Measurements from ENCODE around the gene OSBPL5.
"Not testable (repeated sequence)": the region's sequence is repeated elsewhere in the genome, so short reads cannot be mapped to it uniquely, and the experiment has no call there.

Gene OSBPL5

DNA sequence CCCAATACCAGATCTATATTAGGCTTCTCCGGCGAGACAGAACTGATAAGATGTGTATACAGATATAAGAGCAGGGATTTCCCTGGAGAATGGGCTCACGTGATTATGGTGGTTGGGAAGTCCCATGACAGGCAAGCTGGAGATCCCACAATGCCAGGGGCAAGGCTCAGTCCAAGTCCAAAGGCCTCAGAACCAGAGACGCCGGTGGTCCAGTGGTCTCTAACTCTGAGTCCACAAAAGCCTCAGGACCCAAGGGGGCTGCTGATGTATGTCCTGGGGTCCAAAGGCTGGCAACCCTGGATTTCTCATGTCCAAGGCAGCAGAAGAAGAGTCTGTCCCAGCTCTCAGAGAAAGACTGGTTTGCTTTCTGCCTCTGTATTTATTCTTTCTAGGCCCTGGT is 15.8 kb upstream of the OSBPL5 start:
- no peak for DNase-seq (ENCODE audit: low read depth in 2 of 2)

DNA sequence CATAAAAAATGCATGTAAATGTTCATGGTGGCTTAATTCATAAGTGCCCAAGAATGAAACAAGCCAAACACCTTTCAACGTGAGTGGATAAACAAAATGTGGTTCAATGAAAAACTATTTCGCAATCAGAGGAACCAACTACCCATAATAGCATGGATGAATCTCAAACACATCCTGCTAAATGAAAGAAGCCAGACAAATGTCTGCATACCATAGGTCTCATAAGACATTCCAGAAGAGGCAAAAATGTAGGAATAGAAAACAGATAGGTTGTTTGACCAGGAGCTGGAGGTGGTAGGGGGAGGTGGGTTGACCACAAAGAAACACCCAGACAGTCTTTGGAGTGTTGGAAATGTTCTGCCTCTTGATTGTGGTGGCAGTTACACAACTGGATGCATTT is 13.2 kb upstream of the OSBPL5 start:
- DNase-seq (ENCODE audit: low read depth in 2 of 2), result no peak

DNA sequence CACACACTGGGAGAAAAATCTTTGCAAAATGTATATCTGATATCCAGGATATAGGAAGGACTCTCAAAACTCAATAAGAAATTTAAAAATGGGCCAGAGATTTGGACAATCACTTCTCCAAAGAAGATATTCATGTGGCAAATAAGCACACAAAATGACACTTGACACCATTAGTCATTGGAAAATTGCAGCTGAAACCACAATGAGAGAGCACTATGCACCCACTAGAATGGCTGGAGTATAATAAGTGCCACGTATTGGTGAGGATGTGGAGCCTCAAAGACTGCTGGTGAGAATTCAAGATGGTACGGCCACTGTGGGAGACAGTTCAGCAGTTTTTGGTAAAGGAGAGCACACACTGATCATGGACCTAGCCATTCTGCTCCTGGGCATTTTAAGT is 12.8 kb upstream of the OSBPL5 start:
- no peak for DNase-seq (ENCODE audit: low read depth in 2 of 2)

DNA sequence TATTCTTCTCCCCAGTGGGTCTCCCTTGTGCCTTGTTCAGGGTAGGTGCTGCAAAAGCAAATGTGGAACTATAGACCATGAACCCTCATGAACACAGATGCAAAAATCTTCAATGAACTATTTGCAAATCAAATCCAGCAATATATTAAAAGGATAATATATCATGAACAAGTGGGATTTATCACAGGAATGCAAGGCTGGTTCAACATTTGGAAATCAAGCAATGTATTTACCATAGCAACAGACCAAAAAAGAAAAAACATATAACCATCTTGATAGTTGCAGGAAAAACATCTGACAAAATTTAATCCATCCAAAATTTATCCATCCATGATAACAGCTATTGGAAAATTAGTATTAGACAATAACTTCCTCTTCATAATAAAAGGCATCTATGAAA is 11.4 kb upstream of the OSBPL5 start:
- no peak for DNase-seq (ENCODE audit: low read depth in 2 of 2)

DNA sequence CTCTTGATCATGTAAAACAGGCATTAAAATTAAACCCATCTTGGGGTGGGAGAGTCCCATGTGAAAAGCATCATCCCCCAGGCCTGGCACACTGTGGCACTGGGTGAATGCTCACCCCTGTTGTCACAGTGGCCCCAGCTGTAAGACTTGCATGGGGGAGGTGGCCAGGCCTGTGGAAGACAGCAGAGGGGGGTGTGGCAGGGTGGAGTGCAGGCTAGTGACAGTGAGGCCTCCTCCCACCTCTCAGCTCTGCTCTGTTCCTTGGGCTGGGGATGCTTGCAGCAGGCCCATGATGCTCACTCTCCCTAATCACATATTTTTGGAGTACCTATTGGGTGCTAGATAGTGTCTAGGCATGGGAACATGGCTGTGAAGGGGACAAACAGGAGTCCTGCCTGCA is 10.1 kb upstream of the OSBPL5 start:
- DNase-seq (ENCODE audit: low read depth in 2 of 2), result no peak

DNA sequence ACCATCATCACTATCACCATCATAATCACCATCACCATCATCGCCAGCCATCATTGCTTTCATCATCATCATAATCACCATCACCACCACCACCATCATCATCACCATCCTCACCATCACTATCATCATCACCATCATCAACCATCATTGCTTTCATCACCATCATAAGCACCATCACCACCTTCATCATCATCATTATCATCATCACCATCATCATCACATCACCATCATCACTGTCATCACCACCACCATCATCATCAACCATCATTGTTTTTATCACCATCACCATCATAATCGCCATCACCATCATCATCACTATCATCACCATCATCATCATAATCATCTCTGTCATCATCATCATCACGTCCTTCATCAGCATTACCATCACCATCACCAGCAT is 9.3 kb upstream of the OSBPL5 start:
- DNase-seq (ENCODE audit: low read depth in 2 of 2), result no peak

- DNase-seq (ENCODE audit: low read depth in 2 of 2), result no peak
Observed at GRCh38 chr11:3173795-3174194, 8.7 kb upstream of the OSBPL5 start.

DNA sequence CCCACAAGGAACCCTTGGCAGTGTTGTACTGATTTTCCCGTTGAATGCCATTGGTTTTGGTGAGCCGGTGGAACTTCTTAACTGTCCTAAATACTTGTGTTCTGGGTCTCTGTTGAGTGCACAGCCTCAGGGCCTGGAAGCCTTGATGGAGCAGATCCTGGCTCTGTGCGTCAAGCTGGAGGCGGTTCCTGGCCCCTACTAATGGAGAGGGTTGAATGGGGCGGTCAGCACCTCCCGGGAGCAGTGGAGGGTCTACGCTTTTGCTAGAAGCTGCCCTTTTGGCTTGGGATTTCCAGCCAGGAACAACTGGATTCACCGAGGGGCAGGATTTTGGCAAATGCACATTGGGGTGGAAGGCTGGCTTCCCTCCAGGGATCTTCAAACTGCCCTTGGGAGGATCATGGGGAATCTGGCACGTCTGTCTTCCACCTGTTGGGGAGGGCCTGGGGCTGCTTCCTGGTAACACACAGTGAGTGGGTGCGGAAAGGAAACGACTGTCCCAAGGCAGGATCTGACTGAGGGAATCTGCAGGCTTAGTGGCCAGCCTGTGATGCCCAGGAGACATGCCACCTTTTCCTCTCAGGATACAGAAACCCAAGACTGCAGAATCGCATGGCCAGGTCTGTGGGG is 6.9 kb upstream of the OSBPL5 start:
- DNase-seq (ENCODE audit: low read depth in 2 of 2), result no peak

- no peak for DNase-seq (ENCODE audit: low read depth in 2 of 2)
Observed at GRCh38 chr11:3170756-3171650, 5.9 kb upstream of the OSBPL5 start.

DNA sequence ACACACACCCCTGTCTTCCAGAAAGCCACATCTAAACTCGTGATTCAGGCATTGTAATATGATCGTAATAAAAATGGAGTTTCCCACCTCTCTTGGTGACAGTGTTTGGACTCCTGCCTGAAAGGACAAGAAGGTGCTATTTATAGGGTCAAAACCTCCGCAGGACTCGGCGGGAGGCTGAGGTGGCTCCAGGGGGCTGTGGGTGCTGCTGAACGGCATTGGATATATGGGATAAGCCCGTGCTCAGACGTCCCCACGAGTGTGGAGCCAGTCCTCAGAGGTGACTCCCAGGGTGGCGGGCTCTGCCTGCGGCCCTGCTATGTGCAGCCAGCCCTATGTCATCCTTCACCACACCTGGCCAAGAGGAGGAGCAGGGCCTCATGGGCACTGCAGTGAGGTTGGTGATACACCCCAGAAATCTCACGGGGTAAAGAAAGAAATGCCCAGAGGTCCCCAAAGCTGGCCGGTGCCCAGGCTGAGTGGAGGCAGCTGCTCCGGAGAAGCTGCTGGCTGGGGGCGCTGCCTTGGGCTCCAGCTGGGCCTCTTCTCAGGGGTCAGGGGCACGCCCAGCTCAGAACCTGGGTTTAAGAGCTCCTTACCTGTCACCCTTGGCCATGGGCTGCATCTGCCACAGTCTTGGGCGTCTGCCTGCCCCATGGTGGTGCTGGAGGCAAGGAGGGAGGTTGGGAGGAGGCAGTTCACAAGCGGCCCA is 5.1 kb upstream of the OSBPL5 start:
- no peak for DNase-seq (ENCODE audit: low read depth in 2 of 2)

DNA sequence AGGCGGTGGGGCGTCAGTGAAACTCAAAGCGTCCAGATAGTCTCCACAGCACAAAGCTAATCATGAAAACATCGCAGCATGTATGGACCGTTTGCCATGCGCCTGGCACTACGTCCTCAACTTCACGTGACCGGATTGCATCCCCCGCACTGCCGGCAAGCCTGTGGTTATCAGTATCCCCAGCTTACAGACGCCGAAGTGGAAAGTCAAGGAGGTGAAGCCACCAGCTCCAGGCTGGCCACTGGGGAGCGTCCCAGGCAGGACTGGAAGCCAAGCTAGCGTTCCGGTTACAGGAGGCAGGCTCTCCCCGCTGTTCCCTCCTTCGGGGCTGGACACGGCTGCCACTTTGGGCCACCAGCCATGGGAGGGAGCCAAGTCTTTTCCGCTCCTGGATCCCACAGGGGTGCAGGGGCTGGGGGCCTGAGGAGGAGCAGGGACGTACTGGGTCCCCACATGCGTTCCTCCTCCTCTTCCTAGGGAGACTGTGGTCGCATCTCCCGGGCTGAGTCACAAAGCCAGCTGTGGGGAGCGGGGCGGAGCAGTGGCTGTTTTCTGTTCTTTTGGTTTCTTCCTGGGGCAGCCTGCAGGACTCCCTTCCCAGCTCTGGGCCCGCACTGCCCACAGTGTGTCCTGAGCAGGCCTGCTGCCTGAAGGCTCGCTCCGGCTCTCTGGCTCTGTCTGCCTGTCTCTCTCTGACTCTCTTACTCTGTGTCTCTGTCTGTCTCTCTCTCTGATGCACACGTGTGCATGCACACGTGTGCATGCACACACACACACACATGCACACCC is 4.3 kb upstream of the OSBPL5 start:
- DNase-seq (ENCODE audit: low read depth in 2 of 2), result no peak

DNA sequence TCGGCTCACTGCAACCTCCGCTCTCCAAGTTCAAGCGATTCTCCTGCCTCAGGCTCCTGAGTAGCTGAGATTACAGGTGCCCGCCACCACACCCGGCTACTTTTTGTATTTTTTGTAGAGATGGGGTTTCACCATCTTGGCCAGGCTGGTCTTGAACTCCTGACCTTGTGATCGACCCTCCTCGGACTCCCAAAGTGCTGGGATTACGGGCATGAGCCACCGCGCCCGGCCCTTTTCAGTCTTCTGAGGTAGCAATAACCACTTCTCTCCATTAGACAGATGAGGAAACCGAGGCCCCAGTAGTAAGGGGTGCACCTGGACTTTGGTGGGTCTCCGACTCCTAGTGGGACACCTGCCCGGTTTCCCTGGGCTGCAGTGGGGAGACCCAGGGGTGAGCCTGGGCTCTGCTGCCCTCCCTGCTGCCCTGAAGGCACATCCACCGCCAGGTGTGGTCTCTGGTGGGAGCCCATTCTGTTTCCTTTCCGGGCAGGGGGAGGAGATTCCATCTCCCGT is 3.7 kb upstream of the OSBPL5 start:
- not testable (repeated sequence) for DNase-seq (ENCODE audit: low read depth in 2 of 2)

- DNase-seq (ENCODE audit: low read depth in 2 of 2), result no peak
Observed at GRCh38 chr11:3167143-3168119, 2.3 kb upstream of the OSBPL5 start.

DNA sequence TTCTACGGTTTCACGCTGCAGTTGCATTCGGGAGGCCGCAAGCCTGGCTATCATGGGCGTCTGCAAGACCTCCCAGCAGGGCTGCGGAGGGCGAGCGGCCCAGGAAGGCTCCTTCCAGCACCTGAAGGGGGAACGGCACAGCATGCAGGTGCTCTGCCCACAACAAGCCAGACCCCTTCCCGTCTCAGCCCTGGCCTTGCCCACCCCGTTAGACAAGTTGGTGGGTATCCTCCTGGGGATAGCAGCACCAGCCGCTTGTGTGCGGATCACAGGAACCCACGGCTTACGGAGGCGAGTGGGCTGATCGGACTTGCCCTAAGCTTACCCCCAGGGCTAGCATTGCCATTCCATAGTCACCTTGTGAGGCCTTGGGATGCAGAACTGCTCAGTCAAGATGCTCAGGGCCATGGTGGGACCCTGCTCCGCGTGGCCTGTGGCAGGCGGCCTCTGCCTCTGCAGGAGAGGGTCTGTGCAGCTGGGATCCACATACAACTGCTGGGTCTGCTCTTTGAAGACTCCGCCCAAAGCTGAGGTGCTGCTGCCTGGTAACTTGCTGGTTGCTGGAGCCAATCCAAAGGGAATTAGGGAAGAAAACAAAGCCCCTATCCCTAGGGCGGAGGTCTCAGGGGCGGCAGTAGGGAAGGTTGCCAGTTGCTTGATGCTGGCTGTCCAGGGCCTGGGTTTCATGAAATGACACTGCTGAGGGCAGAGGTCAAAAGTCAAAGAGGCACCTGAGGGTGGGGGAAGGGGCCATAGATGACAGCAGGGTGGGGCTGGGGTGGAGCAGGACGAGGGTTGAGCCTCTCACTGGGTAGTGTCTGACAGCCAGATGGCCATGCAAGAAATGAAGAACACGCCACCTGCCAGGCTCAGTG is 1.4 kb upstream of the OSBPL5 start:
- no peak for DNase-seq (ENCODE audit: low read depth in 2 of 2)

GRCh38 chr11:3165916-3166267 is 782 bp upstream of the OSBPL5 start:
- no peak for DNase-seq (ENCODE audit: low read depth in 2 of 2)

DNA sequence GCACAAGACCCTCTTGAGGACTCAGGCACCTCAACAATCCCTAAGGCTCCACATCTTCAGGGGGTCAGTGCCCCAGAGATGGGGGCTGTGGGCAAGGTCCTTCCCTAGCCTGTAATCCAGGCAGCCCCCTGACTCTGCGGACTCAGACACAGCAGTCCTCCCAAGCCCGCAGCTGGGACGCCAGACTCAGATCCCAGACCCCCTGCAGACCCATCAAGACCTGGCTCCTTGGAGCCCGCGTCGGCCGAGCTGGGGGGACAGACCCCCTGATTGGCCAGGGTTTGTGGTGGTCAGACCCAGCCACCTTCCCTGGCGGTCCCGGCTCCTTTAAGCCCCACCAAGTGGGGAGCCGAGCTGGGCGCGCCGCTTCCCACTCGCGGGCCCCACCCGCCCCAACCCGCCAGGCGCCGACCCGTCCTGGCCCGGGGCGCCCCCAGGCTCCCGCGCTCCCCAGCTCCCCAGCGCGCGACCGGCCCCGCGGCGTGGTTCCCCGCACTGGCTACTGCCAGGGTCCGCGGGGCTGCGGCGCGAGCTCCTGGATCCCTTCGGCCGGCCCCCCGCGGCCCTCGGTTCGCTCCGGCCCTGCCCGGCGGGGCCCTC is 458 bp downstream of the OSBPL5 start:
- DNase-seq (ENCODE audit: low read depth in 2 of 2), result no peak

GRCh38 chr11:3164138-3164551 is 965 bp downstream of the OSBPL5 start:
- no peak for DNase-seq (ENCODE audit: low read depth in 2 of 2)

GRCh38 chr11:3163241-3163981 is 1.7 kb downstream of the OSBPL5 start:
- no peak for DNase-seq (ENCODE audit: low read depth in 2 of 2)

All from stimulated activated CD4-positive, alpha-beta T cell treated with anti-CD3 and anti-CD28 coated beads, Interleukin-1b, Interleukin-23, amount 100 ng/mL, for 4 hours (primary cell).